ENCODE data around the gene GOLGA8T.
"Not testable (repeated sequence)": the region's sequence is repeated elsewhere in the genome, so short reads cannot be mapped to it uniquely, and the experiment has no call there.

GOLGA8T gene

DNA sequence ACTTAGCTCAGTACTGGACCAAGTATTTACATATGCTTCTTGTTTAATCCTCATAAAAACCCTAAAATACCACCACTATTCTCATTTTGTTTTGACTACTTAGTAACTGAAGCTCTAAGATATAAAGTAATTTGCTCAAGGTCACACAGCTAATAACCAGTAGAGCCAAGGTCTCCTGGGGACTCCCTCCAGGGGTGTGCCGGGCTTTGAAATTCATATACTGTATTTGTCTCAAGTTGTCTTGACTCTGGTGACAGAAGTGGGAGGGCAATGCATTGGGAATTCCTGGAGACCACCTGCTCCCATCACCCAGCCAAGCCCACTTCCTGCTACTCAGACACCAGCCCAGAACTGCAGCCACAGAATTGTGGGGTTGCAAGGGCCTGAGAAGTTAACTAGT, 54.9 kb downstream of the GOLGA8T start:
- not testable (repeated sequence) for FAIRE-seq; DNase-seq (ENCODE audit: insufficient read length, low spot score)

DNA sequence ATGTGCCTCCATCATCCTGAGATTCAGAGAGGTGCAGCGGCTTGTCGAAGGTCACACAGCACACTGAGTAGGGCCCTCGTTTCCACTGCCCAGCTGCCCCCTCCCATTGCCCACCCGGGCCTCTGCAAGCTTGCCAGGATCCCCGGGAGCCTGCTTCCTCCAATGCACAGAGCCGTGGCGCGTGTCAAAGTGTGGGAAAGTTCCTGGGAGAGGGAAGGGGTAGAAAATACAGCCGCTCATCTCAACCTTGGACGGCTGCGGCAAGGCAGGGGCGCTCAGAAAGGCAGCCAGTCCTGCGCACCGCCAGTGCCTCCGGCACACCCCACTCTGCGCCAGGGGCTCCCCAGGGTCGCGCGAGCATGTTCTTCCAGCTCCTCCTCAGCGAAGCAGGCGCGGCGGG, 56.3 kb downstream of the GOLGA8T start:
- FAIRE-seq; DNase-seq (ENCODE audit: insufficient read length, low spot score): not testable (repeated sequence)

DNA sequence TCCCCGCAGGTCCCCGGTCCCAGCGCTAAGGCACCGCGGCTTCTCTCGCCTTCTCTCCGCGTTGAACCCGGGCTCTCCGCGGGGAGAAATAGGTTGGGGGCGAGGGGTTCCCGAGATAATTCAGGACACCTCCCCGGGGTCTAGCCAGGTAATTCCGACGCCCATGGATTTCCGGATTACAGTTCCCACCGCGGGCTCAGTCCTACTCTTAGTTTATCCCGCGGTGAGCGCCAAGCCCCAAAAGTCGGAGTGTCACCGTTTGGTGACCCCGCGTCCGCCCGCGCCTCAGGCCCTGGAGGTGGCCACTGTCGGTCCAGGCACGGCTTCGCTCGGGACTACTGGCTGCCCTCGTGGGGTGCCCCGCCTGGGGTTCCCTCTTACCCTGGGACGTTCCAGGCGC, 56.8 kb downstream of the GOLGA8T start:
- FAIRE-seq: not testable (repeated sequence)

DNA sequence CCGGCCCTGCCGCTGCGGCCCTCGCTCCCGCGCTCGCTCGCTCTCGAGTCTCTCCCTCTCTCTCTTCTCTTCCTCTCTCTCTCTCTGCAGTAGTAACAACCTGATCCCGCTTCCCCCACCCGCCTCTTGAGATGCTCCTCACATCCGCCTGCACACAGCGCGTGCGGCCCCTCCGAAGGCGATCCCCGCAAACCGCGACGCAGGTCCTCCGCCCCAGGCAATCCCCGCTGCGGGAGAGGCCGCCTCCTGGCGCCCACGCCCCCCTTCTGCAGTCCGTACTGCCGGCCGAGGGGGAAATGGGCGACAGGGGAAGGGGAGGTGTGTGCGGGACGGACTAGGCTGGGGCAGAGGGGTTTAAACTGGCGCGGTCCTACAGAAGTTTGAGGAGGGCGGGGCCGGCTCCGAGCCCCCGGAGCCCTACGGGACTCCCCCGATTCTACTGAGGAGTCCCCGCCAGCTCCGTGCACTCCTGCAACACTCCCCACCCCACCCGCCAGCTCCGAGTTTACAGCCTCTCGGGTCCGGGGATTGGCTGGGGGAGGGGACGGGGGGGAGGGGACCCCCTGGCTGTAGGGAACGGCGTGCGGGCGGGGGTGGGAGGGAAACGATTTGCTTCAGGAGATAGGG, 57.4 kb downstream of the GOLGA8T start:
- FAIRE-seq; DNase-seq (ENCODE audit: insufficient read length, low spot score): not testable (repeated sequence)

More for the DNA sequence above, 56.8 kb downstream of the GOLGA8T start:
- not testable (repeated sequence) for DNase-seq (ENCODE audit: insufficient read length, low spot score)

DNA sequence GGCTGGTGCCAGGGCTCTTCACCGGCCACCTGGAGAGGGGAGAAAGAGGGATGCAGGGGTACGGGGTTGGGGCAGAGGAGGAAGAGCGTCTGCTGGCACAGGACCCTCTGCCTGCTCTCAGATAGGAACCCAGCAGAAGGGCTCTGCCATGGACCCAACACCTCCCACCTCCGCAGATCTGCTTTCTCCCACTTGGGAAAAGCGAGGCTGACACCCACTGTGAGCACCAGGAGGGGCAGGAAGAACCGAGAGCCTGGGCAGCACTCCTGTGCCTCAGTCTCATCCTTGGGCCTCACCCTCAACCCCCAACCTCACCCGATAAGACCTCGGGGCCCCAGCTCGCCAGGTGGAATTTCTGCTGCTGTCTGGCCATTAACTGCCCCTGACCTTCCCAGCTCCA, 58.0 kb downstream of the GOLGA8T start:
- FAIRE-seq; DNase-seq (ENCODE audit: insufficient read length, low spot score): not testable (repeated sequence)
